ENCODE results near the gene LIPI.

GRCh38 chr21:14078746-14079375 lies 131.9 kb downstream of the LIPI start:
- TF ChIP-seq CTCF (IDR thresholded peaks at IDR 0.05): no peak
- no peak for TF ChIP-seq POLR2A (IDR thresholded peaks at IDR 0.05)

All from testis (tissue), 2 donors.